Brain microvascular endothelial cell (primary cell): ENCODE data around the gene ATXN2.

Source experiments
- DNase-seq: peaks from one replicate; pipeline ENCODE4 v3.0.0-alpha.2; 2020
- H3K27ac ChIP-seq: fragments of 250-450 bp; sonication (Bioruptor Pico); 2 replicates; pipeline ENCODE4 v1.5.1; 2020; ENCODE audit warnings: mild to moderate bottlenecking, moderate library complexity
- H3K27me3 ChIP-seq: fragments of 250-450 bp; sonication (Bioruptor Pico); replicated peaks from 2 replicates; pipeline ENCODE4 v1.5.1; 2020; ENCODE audit warnings: mild to moderate bottlenecking
- H3K36me3 ChIP-seq: fragments of 250-450 bp; sonication (Bioruptor Pico); replicated peaks from 2 replicates; pipeline ENCODE4 v1.5.1; 2020; ENCODE audit warnings: mild to moderate bottlenecking
- H3K4me3 ChIP-seq: 2 replicates; pipeline ENCODE4 v1.5.1; 2011; ENCODE audit warnings: low read depth, mild to moderate bottlenecking, control low read depth, low read length, moderate library complexity
- CTCF ChIP-seq: IDR thresholded peaks from 2 replicates; pipeline ENCODE4 v1.5.1; 2011; ENCODE audit warnings: low read depth, mild to moderate bottlenecking, moderate library complexity, low read length, control low read depth, inconsistent platforms; ENCODE audit errors: missing control alignments
- in situ Hi-C: cut with HindIII; loops from 2 replicates; pipeline ENCODE4 v1.10.0; 2017; ENCODE audit warnings: low sequenced_read_pairs, low pct_ligation_motif_present

The ATXN2 gene

GRCh38 chr12:111446631-111447570, 152.2 kb downstream of the ATXN2 start:
- Histone ChIP-seq H3K36me3 (peaks cover 63% of the 10 kb centered on the region), H3K27ac (no peak overlapping the region), H3K27me3 (no peaks in the 10 kb centered on the region), H3K4me3 (no peak overlapping the region)
- no peak for DNase-seq
- in situ Hi-C loops: no loop called here
- TF ChIP-seq CTCF: no peak

- in situ Hi-C loops: no loop called here
- no peak for TF ChIP-seq CTCF
- Histone ChIP-seq H3K4me3 (no peak overlapping the region), H3K27me3 (no peaks in the 10 kb centered on the region), H3K36me3 (peaks cover 65% of the 10 kb centered on the region), H3K27ac (peak overlapping the region; percentile 8)
- DNase-seq: no peak
Measured at GRCh38 chr12:111445726-111446581, 153.2 kb downstream of the ATXN2 start.

DNA sequence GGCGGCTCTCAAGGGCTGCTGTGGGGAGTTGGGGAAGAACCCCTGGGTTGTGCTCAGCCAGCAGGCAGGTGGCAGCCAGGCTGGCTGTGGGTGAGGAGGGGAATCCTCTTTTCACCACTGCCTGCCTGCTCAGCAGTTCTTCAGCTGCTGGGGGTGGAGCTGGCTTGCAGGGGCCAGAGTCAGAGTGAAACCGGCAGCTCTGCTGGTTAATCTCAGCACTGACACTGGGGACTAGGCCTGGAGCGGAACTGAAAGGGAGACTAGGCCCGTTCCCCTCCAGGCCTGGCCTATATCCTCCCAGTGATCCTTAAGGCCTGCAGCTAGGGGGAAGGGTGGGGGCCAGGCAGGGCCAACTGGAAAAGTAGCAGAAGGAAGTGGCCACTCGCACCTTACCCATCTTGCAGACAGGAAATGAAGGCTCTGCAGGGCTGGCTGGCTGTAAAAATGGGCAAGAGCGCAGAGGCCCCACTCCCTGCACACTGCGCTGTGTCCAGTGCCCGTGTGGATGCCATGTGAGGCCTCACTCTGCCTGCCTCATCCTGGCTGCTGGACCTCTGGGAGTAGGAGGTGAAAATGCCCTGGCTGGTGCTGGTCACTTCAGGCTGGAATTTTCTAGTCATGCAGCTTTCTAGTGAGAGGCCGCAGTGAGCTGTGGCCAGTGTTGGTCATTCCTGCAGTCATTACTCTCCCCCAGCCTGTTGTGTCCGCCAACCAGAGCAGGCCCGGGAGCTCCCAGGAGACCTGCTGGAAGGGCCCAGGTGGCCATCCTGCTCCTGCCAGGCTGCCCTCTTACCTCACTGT, 154.0 kb downstream of the ATXN2 start:
- H3K4me3 ChIP-seq: no peak overlapping the region
- H3K36me3 ChIP-seq: peaks cover 66% of the 10 kb centered on the region
- no peak for TF ChIP-seq CTCF
- in situ Hi-C loops: no loop called here
- H3K27me3 ChIP-seq: no peaks in the 10 kb centered on the region
- DNase-seq: no peak
- H3K27ac ChIP-seq: peak overlapping the region; percentile 8

GRCh38 chr12:111444314-111444924, 154.7 kb downstream of the ATXN2 start:
- peaks cover 63% of the 10 kb centered on the region for H3K36me3 ChIP-seq
- H3K27ac ChIP-seq: no peak overlapping the region
- in situ Hi-C loops: no loop called here
- H3K27me3 ChIP-seq: no peaks in the 10 kb centered on the region
- TF ChIP-seq CTCF: no peak
- no peak overlapping the region for H3K4me3 ChIP-seq
- DNase-seq: no peak

- H3K36me3 ChIP-seq: peaks cover 62% of the 10 kb centered on the region
- in situ Hi-C loops: no loop called here
- no peak overlapping the region for H3K4me3 ChIP-seq
- no peak overlapping the region for H3K27ac ChIP-seq
- TF ChIP-seq CTCF: no peak
- no peaks in the 10 kb centered on the region for H3K27me3 ChIP-seq
- DNase-seq: peak; percentile 40
Measured at GRCh38 chr12:111443586-111443985, 155.5 kb downstream of the ATXN2 start.
